ENCODE data around the gene YTHDF1.
"Not testable (repeated sequence)": the region's sequence is repeated elsewhere in the genome, so short reads cannot be mapped to it uniquely, and the experiment has no call there.

DNA sequence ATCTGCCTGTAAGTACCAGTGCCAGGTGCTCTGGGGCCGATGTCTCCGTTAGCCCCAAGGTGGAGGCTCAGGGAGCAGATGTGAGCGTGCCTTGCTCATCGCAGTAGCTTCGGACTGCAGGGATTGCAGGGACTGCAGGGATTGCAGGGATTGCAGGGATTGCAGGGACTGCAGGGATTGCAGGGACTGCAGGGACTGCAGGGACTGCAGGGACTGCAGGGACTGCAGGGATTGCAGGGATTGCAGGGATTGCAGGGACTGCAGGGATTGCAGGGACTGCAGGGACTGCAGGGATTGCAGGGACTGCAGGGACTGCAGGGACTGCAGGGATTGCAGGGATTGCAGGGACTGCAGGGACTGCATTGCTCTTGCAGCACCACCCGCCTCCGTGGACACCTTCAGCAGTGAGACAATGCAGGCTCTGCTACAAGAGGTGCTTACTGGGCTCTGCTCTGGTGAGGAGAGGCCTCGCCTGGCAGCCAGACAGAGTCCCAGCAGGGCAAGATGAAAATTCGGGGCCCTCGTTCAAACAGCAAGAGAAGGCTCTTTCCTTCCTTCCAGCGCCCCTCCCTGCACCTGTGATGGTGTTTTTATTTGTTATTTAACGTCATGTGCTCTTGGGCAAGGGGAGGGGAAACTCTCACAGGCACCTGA, 5.6 kb upstream of the YTHDF1 start:
- TF ChIP-seq, protein P1, sequence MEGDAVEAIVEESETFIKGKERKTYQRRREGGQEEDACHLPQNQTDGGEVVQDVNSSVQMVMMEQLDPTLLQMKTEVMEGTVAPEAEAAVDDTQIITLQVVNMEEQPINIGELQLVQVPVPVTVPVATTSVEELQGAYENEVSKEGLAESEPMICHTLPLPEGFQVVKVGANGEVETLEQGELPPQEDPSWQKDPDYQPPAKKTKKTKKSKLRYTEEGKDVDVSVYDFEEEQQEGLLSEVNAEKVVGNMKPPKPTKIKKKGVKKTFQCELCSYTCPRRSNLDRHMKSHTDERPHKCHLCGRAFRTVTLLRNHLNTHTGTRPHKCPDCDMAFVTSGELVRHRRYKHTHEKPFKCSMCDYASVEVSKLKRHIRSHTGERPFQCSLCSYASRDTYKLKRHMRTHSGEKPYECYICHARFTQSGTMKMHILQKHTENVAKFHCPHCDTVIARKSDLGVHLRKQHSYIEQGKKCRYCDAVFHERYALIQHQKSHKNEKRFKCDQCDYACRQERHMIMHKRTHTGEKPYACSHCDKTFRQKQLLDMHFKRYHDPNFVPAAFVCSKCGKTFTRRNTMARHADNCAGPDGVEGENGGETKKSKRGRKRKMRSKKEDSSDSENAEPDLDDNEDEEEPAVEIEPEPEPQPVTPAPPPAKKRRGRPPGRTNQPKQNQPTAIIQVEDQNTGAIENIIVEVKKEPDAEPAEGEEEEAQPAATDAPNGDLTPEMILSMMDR (IDR thresholded peaks at IDR 0.05), result not testable (repeated sequence)
- not testable (repeated sequence) for TF ChIP-seq EZH2 (IDR thresholded peaks at IDR 0.05; ENCODE audit: borderline replicate concordance, insufficient read depth, low read depth, low read length, poor library complexity, severe bottlenecking)
